ENCODE measurements around the gene UBR3.
"Not testable (repeated sequence)": the region's sequence is repeated elsewhere in the genome, so short reads cannot be mapped to it uniquely, and the experiment has no call there.

The UBR3 gene

DNA sequence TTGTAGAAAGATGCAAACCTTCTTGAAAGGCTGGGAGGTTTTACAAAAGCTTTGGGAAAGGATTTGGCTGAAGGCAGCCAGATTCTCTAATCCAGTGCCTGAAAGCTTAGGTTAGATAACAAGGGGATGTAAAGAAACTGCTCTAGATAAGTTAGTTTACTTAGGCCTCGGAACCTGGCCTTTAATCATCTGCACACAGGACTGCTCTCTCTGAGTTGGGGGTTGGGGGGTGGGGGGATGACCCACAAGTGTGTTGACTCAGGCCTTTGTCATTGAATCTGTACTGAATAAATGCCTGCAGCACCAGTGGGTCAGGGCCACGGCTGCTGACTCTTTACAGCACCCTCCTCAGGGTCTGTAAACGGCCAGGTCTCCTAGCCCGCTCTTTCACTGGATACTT is 292.1 kb downstream of the UBR3 start:
- not testable (repeated sequence) for DNase-seq

DNA sequence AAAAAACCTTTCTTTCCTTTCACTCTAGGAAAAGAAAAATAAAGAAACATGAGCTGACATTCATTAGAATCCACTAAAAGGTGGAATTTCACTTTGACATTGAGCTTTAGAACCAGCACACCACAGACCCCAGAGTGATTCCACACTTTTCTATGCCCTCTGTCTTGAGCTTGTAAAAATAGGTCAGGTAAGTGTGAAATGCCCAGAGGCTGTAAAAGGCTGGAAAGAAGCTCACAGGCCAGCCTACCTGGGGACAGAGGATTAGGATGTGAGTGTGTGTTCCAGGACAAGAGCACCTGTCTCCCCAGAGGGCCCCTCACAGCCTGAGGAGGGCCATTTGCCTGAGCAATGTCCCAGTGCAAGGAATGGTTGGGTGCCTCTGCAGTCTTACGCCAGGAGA is 294.4 kb downstream of the UBR3 start:
- DNase-seq, result no peak

GRCh38 chr2:170122883-170123547 is 295.8 kb downstream of the UBR3 start:
- DNase-seq, result no peak

DNA sequence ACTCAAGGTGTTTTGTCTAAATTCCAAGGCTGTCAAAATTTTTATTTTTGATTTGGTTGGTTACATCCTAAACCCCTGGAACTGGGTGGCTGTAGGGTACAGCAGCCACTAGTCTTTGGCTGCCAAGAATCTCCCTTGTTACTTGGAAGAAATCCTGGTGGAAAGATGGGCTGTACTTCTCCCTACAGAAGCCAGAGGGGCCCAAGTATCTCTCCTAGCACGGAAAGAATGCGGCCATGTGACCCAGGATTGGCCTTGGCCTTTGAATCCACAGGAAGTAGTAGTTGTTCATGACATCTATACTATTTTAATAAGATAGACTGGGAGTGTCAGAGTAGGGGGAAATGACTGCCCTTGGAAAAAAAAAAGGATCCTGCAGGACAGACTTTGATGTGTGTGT is 296.3 kb downstream of the UBR3 start:
- no peak for DNase-seq

GRCh38 chr2:170126138-170126728 is 299.0 kb downstream of the UBR3 start:
- DNase-seq, result not testable (repeated sequence)

Measured in hippocampal formation (tissue), 2 donors.